SJCRH30 (cell line): ENCODE measurements around the gene SH3GL2. TPM values are rescaled to one million over a fixed set of nuclear protein-coding genes. Genes with fewer than 3 reads are reported as not detected.

Experiments
- DNase-seq, 2 experiments: peaks; one replicate each; pipeline ENCODE4 v3.0.0-alpha.2; 2015 to 2020
- H3K27ac ChIP-seq: fragments of 250-450 bp; sonication (Bioruptor Pico); 2 replicates; pipeline ENCODE4 v1.5.1; 2020; ENCODE audit warnings: mild to moderate bottlenecking, moderate library complexity
- H3K27me3 ChIP-seq: fragments of 250-450 bp; sonication (Bioruptor Pico); 2 replicates; pipeline ENCODE4 v1.5.1; 2020; ENCODE audit warnings: mild to moderate bottlenecking, moderate library complexity
- H3K36me3 ChIP-seq: fragments of 250-450 bp; sonication (Bioruptor Pico); 2 replicates; pipeline ENCODE4 v1.5.1; 2020; ENCODE audit warnings: mild to moderate bottlenecking, moderate library complexity
- H3K4me1 ChIP-seq: fragments of 250-450 bp; sonication (Bioruptor Pico); 2 replicates; pipeline ENCODE4 v1.5.1; 2020; ENCODE audit warnings: mild to moderate bottlenecking, moderate library complexity
- H3K4me3 ChIP-seq: fragments of 250-450 bp; sonication (Bioruptor Pico); 2 replicates; pipeline ENCODE4 v1.5.1; 2020; ENCODE audit warnings: mild to moderate bottlenecking, moderate library complexity
- H3K9me3 ChIP-seq: fragments of 250-450 bp; sonication (Bioruptor Pico); replicated peaks from 2 replicates; pipeline ENCODE4 v1.5.1; 2020; ENCODE audit warnings: mild to moderate bottlenecking, moderate library complexity
- total RNA-seq: library from RNA; depleted of rRNA; stranded (reverse); fragments of >200 nt; shearing (Covaris generic); gene quantifications from 2 replicates; pipeline ENCODE4 v1.2.3, GENCODE V29; 2014; rRNA removed

SH3GL2 gene
- 0.10 TPM in 1 of 2 replicates, not detected in the other for total RNA-seq

DNA sequence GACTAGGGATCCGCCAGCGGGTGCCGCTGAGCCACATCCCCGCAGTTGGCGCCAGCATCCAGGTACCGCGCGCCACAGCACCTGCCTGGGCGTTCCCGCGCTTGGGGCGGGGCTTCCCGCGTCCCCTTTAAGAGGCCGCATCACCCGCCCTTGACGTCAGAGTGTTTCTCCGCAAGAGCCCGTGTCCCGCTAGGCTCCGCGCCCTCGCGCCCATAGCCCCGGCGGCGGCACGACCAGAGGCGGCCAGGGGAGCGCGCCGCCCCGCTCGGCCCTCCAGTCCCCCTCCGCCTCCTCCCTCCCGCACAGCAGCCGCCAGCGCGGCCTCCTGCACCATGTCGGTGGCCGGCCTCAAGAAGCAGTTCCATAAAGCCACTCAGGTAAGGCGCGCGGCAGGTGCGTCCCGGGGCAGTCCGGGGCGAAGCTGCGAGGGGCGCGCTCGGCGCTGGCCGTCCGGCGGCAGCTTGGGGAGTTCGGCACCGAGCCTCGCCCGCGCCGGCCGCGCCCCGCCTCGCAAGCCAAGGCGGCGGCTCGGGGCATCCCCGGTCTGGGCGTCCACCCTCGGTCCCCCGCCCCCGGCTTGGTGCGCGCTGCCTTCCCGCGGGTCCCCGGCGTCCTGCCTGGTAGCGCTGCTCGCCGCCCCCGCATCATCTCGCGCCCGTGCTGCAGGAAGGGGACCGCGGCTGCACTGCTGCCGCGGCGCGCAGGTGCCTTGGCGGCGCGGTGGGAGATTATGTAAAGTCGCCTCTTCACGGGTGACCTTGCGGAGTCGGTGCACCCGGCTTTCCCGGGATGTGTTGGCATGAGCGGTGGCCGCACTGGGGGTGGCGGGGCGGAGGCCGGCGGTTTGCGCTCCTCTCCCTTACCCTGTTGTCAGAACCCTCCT is at the start of gene SH3GL2:
Gene SH3GL2, plus strand, starts transcription at position 156 of the 883 bp plus-strand sequence.
- no peaks in the 10 kb centered on the region for H3K27me3 ChIP-seq
- H3K4me3 ChIP-seq: no peak within 1 kb of the TSS
- no peaks in the 10 kb centered on the region for H3K36me3 ChIP-seq
- H3K4me1 ChIP-seq: no peaks in the 10 kb centered on the region
- no peak for DNase-seq
- H3K27ac ChIP-seq: no peak within 1 kb of the TSS
- H3K9me3 ChIP-seq: no peaks in the 10 kb centered on the region

DNA sequence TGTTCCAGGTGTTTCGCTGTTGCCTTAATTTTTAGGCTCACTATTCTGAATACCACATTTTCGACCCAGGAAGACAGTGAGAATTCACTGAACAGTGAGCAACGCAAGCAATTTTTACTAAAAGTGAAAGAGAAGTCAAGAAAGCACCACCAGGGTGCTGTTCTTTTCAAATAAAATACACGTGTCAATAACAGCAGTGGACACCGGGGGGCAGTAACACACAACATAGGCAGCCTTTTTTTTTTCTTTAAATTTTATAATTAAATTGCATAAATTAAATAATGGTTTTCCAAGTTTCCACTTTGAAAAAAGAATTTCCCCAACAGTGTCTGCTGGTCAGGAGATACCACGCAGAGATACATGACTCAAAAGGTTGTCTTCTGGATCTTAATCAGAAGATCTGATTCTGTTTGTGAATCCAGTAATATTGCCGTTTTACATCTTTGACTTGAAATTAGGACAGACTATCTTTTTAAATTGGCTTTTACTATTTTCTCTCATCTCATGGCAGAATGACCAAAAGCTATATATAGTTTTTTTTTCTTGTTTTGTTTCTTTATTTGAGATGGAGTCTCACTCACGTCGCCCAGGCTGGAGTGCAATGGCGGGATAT is 47.1 kb upstream of the SH3GL2 start:
- no peaks in the 10 kb centered on the region for H3K9me3 ChIP-seq
- DNase-seq: peak; percentile 25 to 54
- no peak overlapping the region for H3K27ac ChIP-seq
- peak overlapping the region; percentile 24; the same call in 1 of the 2 replicates for H3K4me3 ChIP-seq
- no peaks in the 10 kb centered on the region for H3K27me3 ChIP-seq
- no peaks in the 10 kb centered on the region for H3K36me3 ChIP-seq
- H3K4me1 ChIP-seq: no peaks in the 10 kb centered on the region

DNA sequence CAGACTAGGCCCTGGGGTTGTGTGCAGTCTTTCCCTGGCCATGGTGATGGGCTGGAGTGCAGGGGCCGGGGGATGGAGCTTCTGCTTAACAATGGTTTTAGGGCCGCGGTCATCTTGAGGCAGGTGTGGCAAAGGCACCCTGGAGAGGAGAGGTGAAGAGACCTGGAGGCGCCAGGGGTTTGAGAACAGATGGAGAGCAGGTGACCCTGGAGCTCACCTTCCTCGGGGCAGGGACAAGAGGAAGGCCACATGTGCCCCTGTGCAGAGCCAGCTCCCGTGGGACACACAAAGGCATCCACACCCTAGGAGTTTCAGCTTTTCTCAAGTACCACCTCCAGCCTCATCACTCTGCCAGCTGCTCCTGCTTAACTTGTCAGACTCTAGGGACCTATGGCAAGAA is 46.4 kb upstream of the SH3GL2 start:
- no peak overlapping the region for H3K4me3 ChIP-seq
- no peaks in the 10 kb centered on the region for H3K9me3 ChIP-seq
- no peak overlapping the region for H3K27ac ChIP-seq
- H3K27me3 ChIP-seq: no peaks in the 10 kb centered on the region
- no peaks in the 10 kb centered on the region for H3K36me3 ChIP-seq
- DNase-seq: no peak
- no peaks in the 10 kb centered on the region for H3K4me1 ChIP-seq

DNA sequence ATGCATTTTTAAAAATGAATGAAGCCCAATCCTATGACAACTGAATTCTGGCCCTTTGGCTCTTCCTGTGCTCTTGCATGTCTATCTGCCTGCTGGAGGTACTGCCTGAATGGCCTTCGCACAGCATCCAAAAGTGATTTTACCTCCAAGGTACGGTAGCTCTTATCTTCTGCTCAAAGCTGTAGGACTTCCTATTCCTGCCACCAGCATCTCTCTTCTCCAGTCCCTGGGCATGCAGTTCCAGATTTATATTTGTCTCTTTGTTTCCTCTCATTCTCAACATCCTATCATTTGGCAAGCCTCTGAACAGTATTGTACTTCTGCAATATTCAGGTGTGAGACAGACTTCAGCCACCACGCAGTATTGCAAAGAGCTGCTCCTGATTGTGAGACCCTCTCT is 43.7 kb upstream of the SH3GL2 start:
- Histone ChIP-seq H3K27ac (no peak overlapping the region), H3K4me1 (no peaks in the 10 kb centered on the region), H3K9me3 (no peaks in the 10 kb centered on the region), H3K27me3 (no peaks in the 10 kb centered on the region), H3K4me3 (no peak overlapping the region), H3K36me3 (no peaks in the 10 kb centered on the region)
- no peak for DNase-seq

DNA sequence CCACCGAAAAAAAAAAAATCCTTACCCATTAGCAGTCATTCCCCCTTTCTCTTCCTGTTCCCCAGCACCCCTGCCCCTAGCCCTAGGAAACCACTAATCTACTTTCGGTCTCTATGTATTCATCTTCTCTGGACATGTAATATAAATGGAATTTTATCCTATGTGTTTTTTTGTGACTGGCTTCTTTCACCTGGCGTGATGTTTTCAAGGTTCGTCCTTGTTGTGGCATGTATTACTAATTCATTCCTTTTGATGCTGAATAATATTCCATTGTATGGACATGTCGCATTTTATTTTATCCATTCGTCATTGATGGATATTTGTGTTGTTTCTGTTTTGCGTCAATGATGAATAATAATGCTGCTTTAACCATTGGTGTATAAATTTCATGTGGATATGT is 42.8 kb upstream of the SH3GL2 start:
- Histone ChIP-seq H3K4me3 (no peak overlapping the region), H3K27me3 (no peaks in the 10 kb centered on the region), H3K27ac (no peak overlapping the region), H3K36me3 (no peaks in the 10 kb centered on the region), H3K9me3 (no peaks in the 10 kb centered on the region), H3K4me1 (no peaks in the 10 kb centered on the region)
- DNase-seq: no peak

DNA sequence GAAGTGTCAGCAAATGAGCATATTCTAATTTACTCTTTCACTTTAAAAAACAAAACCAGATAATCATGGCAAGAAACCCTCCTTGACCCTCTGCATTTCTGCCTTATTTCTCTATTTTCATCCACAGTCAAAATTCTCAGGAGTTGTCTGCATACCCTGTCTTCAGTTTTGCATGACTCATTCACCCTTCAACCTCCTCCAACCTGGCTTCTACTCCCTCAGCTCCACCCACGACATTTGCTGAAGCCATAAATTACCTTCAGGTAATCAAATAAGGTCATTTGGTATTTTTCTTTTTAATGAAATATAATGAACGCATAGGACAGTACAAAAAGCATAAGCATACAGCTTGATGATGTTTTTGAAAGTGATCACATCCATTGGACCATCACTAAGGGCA is 27.8 kb upstream of the SH3GL2 start:
- no peaks in the 10 kb centered on the region for H3K9me3 ChIP-seq
- H3K4me3 ChIP-seq: no peak overlapping the region
- no peaks in the 10 kb centered on the region for H3K27me3 ChIP-seq
- H3K4me1 ChIP-seq: no peaks in the 10 kb centered on the region
- no peak for DNase-seq
- no peak overlapping the region for H3K27ac ChIP-seq
- H3K36me3 ChIP-seq: no peaks in the 10 kb centered on the region

DNA sequence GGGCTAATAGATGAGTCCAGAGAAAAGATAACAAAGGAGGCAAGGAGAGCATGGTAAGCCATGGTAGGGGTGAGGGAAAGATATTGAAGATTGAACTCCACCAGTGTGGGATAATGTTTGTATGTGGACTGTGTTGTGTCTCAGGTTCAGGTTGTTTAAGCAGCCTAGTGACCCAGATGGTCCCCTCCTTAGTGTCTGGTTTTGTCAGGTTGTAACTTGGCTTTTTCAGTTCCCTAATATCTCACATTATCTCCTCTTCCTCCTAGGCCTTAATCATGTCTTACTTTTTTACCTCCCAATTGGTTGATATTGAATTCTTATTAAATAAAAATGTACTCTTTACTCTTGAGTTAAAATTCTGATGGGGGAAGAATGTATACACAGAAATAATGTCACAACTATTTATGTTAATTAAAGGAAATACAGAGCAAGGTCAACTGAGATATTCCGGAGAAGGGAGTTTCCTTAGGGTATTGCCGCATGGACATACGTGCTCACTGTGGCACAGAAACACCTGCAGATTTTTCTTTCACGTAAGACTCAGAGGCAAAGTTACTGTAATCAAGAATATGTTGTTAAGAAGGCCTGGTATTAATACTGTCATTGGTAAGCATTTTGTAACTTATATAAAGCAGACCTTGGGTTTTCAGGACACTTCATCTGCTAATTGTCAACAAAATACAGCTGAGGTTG is 23.4 kb upstream of the SH3GL2 start:
- no peak for DNase-seq
- Histone ChIP-seq H3K9me3 (no peaks in the 10 kb centered on the region), H3K27me3 (no peaks in the 10 kb centered on the region), H3K27ac (no peak overlapping the region), H3K4me1 (no peaks in the 10 kb centered on the region), H3K4me3 (no peak overlapping the region), H3K36me3 (no peaks in the 10 kb centered on the region)

DNA sequence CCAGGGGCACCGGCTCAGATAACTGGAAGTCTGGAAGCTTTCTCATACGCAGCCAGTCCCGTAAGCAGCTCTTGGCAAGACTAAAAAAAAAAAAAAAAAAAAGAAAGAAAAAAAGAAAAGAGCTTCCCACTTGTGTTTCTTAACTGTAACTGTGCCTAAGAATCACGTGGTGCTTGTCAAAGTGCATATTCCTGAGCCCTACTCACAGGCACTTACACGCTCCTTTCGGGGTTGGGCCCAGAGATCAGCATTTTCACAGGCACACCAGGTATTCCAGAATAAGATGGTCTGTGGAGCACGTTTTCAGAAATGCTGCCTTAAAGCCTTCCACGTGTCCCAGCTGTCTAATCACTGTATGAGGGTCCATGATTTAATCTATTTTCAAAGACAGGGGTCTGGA is 22.6 kb upstream of the SH3GL2 start:
- Histone ChIP-seq H3K4me1 (no peaks in the 10 kb centered on the region), H3K27ac (no peak overlapping the region), H3K36me3 (no peaks in the 10 kb centered on the region), H3K9me3 (no peaks in the 10 kb centered on the region), H3K4me3 (no peak overlapping the region), H3K27me3 (no peaks in the 10 kb centered on the region)
- no peak for DNase-seq

DNA sequence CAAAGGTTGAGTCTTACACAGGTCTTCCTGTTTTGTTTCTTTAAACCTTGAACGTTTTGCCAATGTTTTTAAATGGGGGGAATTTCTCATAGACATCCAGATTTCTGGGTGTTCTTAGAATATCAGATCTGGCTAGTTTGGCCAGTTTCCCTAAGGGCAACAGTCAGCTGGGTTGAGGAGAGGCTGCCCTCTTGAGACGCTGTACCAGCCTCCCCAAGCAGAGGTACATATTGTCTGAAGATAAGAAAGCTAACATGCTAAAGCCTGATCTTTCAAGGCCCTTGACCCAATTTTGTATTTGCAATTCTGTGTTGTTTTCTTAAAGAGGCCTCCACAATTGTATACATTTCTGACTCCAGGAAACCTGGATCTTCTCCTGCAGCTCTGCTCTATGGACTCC is 21.9 kb upstream of the SH3GL2 start:
- Histone ChIP-seq H3K27ac (no peak overlapping the region), H3K36me3 (no peaks in the 10 kb centered on the region), H3K4me3 (no peak overlapping the region), H3K4me1 (no peaks in the 10 kb centered on the region), H3K9me3 (no peaks in the 10 kb centered on the region), H3K27me3 (no peaks in the 10 kb centered on the region)
- no peak for DNase-seq

DNA sequence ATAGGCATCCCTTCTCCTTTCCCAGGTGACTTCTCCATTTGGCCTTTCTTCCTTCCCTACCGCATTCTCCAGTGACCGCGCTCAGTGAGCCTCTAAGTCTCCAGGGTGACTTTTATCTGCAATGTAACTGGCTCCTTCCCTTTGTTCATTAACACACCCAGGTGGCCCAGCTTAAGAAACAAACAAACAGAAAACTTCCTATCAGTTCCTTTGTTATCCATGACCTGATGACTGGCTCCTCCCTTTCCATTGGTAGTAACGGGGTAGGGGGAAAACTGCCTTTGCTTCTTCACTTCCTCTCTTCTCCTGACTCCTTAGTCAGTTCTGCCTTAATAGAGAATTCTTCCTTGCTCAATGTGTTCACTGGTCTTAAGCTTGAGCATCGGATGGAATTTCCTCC is 7.0 kb upstream of the SH3GL2 start:
- Histone ChIP-seq H3K4me3 (no peak overlapping the region), H3K9me3 (no peaks in the 10 kb centered on the region), H3K36me3 (no peaks in the 10 kb centered on the region), H3K4me1 (no peaks in the 10 kb centered on the region), H3K27ac (no peak overlapping the region), H3K27me3 (no peaks in the 10 kb centered on the region)
- DNase-seq: no peak

DNA sequence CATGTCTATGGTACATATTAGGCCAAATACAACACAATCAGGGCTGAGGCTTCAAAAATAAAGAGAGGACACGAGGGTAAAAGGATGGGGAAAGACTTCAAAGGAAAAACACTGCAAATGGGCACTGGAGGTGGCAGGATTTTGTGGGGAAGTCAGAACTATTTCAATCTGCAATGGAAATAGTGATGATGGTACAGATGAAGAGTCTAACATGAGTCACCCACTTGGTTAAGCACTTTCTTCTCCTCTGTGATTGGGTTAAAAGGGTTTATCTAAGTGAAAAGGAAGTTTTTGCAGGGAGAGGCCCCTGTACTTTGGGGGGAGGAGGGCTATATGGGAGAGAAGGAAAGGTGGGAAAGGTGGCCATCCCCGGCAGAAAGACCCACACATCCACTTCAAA is 4.5 kb upstream of the SH3GL2 start:
- no peak for DNase-seq

DNA sequence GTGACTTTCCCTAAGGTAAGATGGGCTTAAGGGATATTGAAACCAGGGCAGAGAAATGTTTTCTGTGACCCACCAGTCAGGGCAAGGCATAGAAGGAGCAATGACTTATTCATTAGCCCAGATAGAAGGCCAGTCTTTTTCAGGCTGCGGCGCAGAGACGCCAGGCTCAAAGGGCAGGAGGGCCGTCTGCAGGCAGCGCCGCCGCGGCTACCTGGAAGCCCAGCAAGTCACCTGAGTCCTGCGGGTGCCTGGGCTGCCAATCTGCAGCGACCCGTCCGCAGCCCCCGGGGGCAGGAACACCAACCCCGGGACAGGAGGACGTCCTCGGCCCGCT is 322 bp upstream of the SH3GL2 start:
- H3K27me3 ChIP-seq: no peaks in the 10 kb centered on the region
- no peaks in the 10 kb centered on the region for H3K9me3 ChIP-seq
- H3K36me3 ChIP-seq: no peaks in the 10 kb centered on the region
- no peak overlapping the region for H3K27ac ChIP-seq
- no peak for DNase-seq
- H3K4me1 ChIP-seq: no peaks in the 10 kb centered on the region
- no peak overlapping the region for H3K4me3 ChIP-seq

More for the DNA sequence above, 4.5 kb upstream of the SH3GL2 start:
- Histone ChIP-seq H3K4me3 (no peak overlapping the region), H3K27me3 (no peaks in the 10 kb centered on the region), H3K27ac (no peak overlapping the region), H3K4me1 (no peaks in the 10 kb centered on the region), H3K36me3 (no peaks in the 10 kb centered on the region), H3K9me3 (no peaks in the 10 kb centered on the region)

DNA sequence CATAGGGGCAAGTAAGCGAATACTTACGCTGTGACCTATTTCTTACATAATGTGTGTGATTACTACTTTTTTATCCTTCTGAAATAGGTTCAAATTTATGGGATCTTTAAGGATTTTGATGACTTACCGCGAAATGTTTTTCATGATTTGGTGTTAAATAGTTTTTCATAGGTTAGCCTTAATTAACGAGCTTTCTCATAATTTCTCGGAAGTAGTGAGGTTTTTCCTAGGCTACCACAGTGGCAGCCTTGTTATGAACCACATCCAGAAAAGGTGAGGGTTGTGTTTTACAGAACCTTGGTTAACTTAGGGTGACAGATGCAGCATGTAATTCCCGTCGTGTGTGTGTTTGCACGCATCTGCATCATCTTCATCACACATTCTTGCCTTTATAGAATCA is 1.3 kb downstream of the SH3GL2 start:
- Histone ChIP-seq H3K27me3 (no peaks in the 10 kb centered on the region), H3K36me3 (no peaks in the 10 kb centered on the region), H3K4me1 (no peaks in the 10 kb centered on the region), H3K27ac (no peak overlapping the region), H3K4me3 (no peak overlapping the region), H3K9me3 (no peaks in the 10 kb centered on the region)
- DNase-seq: no peak

DNA sequence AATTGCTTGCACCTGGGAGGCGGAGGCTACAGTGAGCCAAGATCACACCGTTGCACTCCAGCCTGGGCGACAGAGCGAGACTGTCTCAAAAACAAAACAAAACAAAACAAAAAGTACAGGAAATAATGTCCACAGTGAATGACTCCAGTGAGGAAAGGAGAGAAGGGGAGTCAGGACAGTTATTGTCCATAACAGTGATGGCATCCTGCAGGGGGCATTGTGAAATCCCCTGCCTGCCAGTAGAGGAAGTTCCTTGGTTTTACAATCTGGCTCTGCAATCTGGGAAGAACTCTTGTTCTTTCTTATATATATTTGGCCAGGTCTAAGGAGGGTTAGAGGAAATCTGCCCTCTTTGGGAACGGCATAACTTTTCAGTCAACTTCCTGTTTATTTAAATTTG is 8.2 kb downstream of the SH3GL2 start:
- Histone ChIP-seq H3K4me3 (no peak overlapping the region), H3K27ac (no peak overlapping the region), H3K4me1 (no peaks in the 10 kb centered on the region), H3K36me3 (no peaks in the 10 kb centered on the region), H3K9me3 (no peaks in the 10 kb centered on the region), H3K27me3 (no peaks in the 10 kb centered on the region)
- no peak for DNase-seq

DNA sequence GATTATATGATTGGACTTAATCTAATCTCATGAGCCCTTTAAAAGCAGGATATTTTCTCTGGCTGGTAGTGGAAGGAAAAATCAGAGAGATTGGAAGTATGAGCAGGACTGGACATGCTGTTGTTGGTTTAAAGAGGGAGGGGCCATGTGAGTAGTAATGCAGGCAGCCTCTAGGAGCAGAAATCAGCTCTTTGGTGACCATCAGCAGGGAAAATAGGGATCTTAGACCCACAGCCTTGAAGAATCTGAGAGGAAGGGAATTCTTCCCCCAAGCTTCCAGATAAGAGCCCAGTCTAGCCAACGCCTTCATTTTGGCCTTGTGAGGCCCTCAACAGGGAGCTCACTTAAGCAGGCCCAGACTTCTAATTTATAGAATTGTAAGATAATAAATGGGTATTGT is 9.5 kb downstream of the SH3GL2 start:
- Histone ChIP-seq H3K27ac (no peak overlapping the region), H3K36me3 (no peaks in the 10 kb centered on the region), H3K4me1 (no peaks in the 10 kb centered on the region), H3K9me3 (no peaks in the 10 kb centered on the region), H3K4me3 (no peak overlapping the region), H3K27me3 (no peaks in the 10 kb centered on the region)
- no peak for DNase-seq
